HG03457 (cell line): ENCODE data around the gene ACAN.

ENCODE experiments used
- ATAC-seq: cut with Tn5 transposase; IDR thresholded peaks from one replicate; pipeline ENCODE4 v1.9.1; 2021; ENCODE audit warnings: moderate number of reproducible peaks; ENCODE audit not compliant: unreplicated experiment

The ACAN gene

GRCh38 chr15:88876573-88876972 is 73.3 kb downstream of the ACAN start:
- no peak for ATAC-seq

- no peak for ATAC-seq
Measured at GRCh38 chr15:88877415-88877814, 74.2 kb downstream of the ACAN start.

GRCh38 chr15:88877906-88878305 is 74.7 kb downstream of the ACAN start:
- ATAC-seq = no peak

GRCh38 chr15:88878720-88879184 is 75.5 kb downstream of the ACAN start:
- no peak for ATAC-seq

GRCh38 chr15:88880944-88881740 is 77.9 kb downstream of the ACAN start:
- ATAC-seq = no peak

GRCh38 chr15:88881775-88882174 is 78.5 kb downstream of the ACAN start:
- ATAC-seq = no peak

GRCh38 chr15:88882785-88883184 is 79.5 kb downstream of the ACAN start:
- no peak for ATAC-seq

- ATAC-seq = no peak
Measured at GRCh38 chr15:88887068-88887580, 83.9 kb downstream of the ACAN start.

- ATAC-seq = no peak
Measured at GRCh38 chr15:88888719-88889118, 85.5 kb downstream of the ACAN start.

GRCh38 chr15:88890495-88890894 is 87.3 kb downstream of the ACAN start:
- ATAC-seq = no peak

GRCh38 chr15:88891540-88892254 is 88.5 kb downstream of the ACAN start:
- no peak for ATAC-seq

- ATAC-seq = no peak
Measured at GRCh38 chr15:88894348-88894818, 91.1 kb downstream of the ACAN start.

- no peak for ATAC-seq
Measured at GRCh38 chr15:88894819-88895767, 91.9 kb downstream of the ACAN start, which contains the start of gene HAPLN3. Gene HAPLN3 (minus strand): TSS chr15:88895544. CDS start chr15:88887298, 8,246 bp downstream.

- no peak for ATAC-seq
Measured at GRCh38 chr15:88896333-88897033, 93.2 kb downstream of the ACAN start.

- ATAC-seq = no peak
Measured at GRCh38 chr15:88897142-88897455, 93.9 kb downstream of the ACAN start.

- ATAC-seq = no peak
Measured at GRCh38 chr15:88897456-88898194, 94.4 kb downstream of the ACAN start.

GRCh38 chr15:88898736-88899135 is 95.5 kb downstream of the ACAN start:
- no peak for ATAC-seq

- no peak for ATAC-seq
Measured at GRCh38 chr15:88899251-88899650, 96.0 kb downstream of the ACAN start.

GRCh38 chr15:88900309-88900981 is 97.2 kb downstream of the ACAN start:
- no peak for ATAC-seq
